ENCODE results near the gene ADORA1. TPM values are rescaled to one million over a fixed set of nuclear protein-coding genes. Genes with fewer than 3 reads are reported as not detected.

ADORA1 gene
- total and polyA plus RNA-seq, 2 donors from 2014 or later, result 4.9 to 21.2 TPM

GRCh38 chr1:203163891-203164635, 36.5 kb downstream of the ADORA1 start:
- H3K9ac ChIP-seq (ENCODE audit: low read length in 3 of 3), result no peak overlapping the region
- H3K27ac ChIP-seq (ENCODE audit: low read depth in 2 of 2, low read length in 2 of 2), result no peak overlapping the region
- H3K36me3 ChIP-seq (ENCODE audit: control insufficient read depth in 2 of 3, insufficient read depth in 3 of 3, low read length in 3 of 3), result no peaks in the 10 kb centered on the region
- TF ChIP-seq CTCF (IDR thresholded peaks at IDR 0.05; ENCODE audit: borderline replicate concordance, extremely low read depth, insufficient read depth), result no peak
- FAIRE-seq, result no peak
- H3K9me3 ChIP-seq (ENCODE audit: control insufficient read depth in 2 of 3, insufficient read depth in 1 of 3, low read length in 3 of 3), result no peaks in the 10 kb centered on the region
- intact Hi-C loops (cut with DNase I), result no loop called here
- DNase-seq, result no peak
- H3K4me3 ChIP-seq (ENCODE audit: low read length in 3 of 3), result no peak overlapping the region
- no peaks in the 10 kb centered on the region for H3K27me3 ChIP-seq (ENCODE audit: control insufficient read depth, insufficient read depth, low read length)
- H3K4me1 ChIP-seq (ENCODE audit: control insufficient read depth in 2 of 3, insufficient read depth in 2 of 3, low read depth in 1 of 3, low read length in 3 of 3), result no peaks in the 10 kb centered on the region

GRCh38 chr1:203165101-203165799, 37.7 kb downstream of the ADORA1 start:
- intact Hi-C loops (cut with DNase I), result no loop called here
- no peaks in the 10 kb centered on the region for H3K27me3 ChIP-seq (ENCODE audit: control insufficient read depth, insufficient read depth, low read length)
- TF ChIP-seq CTCF (IDR thresholded peaks at IDR 0.05; ENCODE audit: borderline replicate concordance, extremely low read depth, insufficient read depth), result no peak
- no peaks in the 10 kb centered on the region for H3K9me3 ChIP-seq (ENCODE audit: control insufficient read depth in 2 of 3, insufficient read depth in 1 of 3, low read length in 3 of 3)
- H3K4me1 ChIP-seq (ENCODE audit: control insufficient read depth in 2 of 3, insufficient read depth in 2 of 3, low read depth in 1 of 3, low read length in 3 of 3), result no peaks in the 10 kb centered on the region
- H3K4me3 ChIP-seq (ENCODE audit: low read length in 3 of 3), result no peak overlapping the region
- H3K27ac ChIP-seq (ENCODE audit: low read depth in 2 of 2, low read length in 2 of 2), result no peak overlapping the region
- no peaks in the 10 kb centered on the region for H3K36me3 ChIP-seq (ENCODE audit: control insufficient read depth in 2 of 3, insufficient read depth in 3 of 3, low read length in 3 of 3)
- H3K9ac ChIP-seq (ENCODE audit: low read length in 3 of 3), result no peak overlapping the region
- FAIRE-seq (no peak), DNase-seq (peak in 2 of 5 donors; percentile 28 to 55)

- FAIRE-seq (no peak), DNase-seq (peak in 2 of 5 donors; percentile 20 to 30)
- no peaks in the 10 kb centered on the region for H3K27me3 ChIP-seq (ENCODE audit: control insufficient read depth, insufficient read depth, low read length)
- no peak overlapping the region for H3K9ac ChIP-seq (ENCODE audit: low read length in 3 of 3)
- no peak overlapping the region for H3K4me3 ChIP-seq (ENCODE audit: low read length in 3 of 3)
- intact Hi-C loops (cut with DNase I), result no loop called here
- H3K27ac ChIP-seq (ENCODE audit: low read depth in 2 of 2, low read length in 2 of 2), result no peak overlapping the region
- no peak for TF ChIP-seq CTCF (IDR thresholded peaks at IDR 0.05; ENCODE audit: borderline replicate concordance, extremely low read depth, insufficient read depth)
- no peaks in the 10 kb centered on the region for H3K9me3 ChIP-seq (ENCODE audit: control insufficient read depth in 2 of 3, insufficient read depth in 1 of 3, low read length in 3 of 3)
- no peaks in the 10 kb centered on the region for H3K36me3 ChIP-seq (ENCODE audit: control insufficient read depth in 2 of 3, insufficient read depth in 3 of 3, low read length in 3 of 3)
- no peaks in the 10 kb centered on the region for H3K4me1 ChIP-seq (ENCODE audit: control insufficient read depth in 2 of 3, insufficient read depth in 2 of 3, low read depth in 1 of 3, low read length in 3 of 3)
Measured at GRCh38 chr1:203165800-203166161, 38.3 kb downstream of the ADORA1 start.
